HepG2 (cell line): ENCODE data around the gene RNF222. TPM values are rescaled to one million over a fixed set of nuclear protein-coding genes. Genes with fewer than 3 reads are reported as not detected.

Experiments used
- ATM ChIP-seq: fragments of 450-650 bp; IDR thresholded peaks from 2 replicates; pipeline ENCODE4 v1.7.1; 2017; ENCODE audit warnings: mild to moderate bottlenecking, borderline replicate concordance
- BHLHE40 ChIP-seq: IDR thresholded peaks from 2 replicates; pipeline ENCODE4 v1.6.1; 2011; ENCODE audit warnings: low read length, improper control_type of control experiment
- CREB1 ChIP-seq, 2 experiments: fragments of 450-650 bp in 1 of 2; IDR thresholded peaks; 2 replicates each; pipeline ENCODE4 v1.6.1; 2016 to 2017; ENCODE audit warnings: control low read depth in 1 of 2, mild to moderate bottlenecking in 1 of 2, missing compliant biosample characterization in 1 of 2, missing genetic modification characterization in 1 of 2
- E2F1 ChIP-seq: sonication (generic); formaldehyde crosslinking; IDR thresholded peaks from 2 replicates; pipeline ENCODE4 v1.5.0; 2020; ENCODE audit warnings: missing genetic modification reagents
- FOXM1 ChIP-seq: sonication (generic); formaldehyde crosslinking; IDR thresholded peaks from 2 replicates; pipeline ENCODE4 v1.5.0; 2020; ENCODE audit warnings: missing genetic modification reagents
- GTF2F1 ChIP-seq: fragments of 150-350 bp; IDR thresholded peaks from 2 replicates; pipeline ENCODE4 v1.6.1; 2014; ENCODE audit warnings: low read length
- KLF16 ChIP-seq, 2 experiments: sonication (generic) in 1 of 2; formaldehyde crosslinking in 1 of 2; IDR thresholded peaks; 2 replicates each; pipeline versions ENCODE4 v1.6.1 to v1.8.0; 2016 to 2023; ENCODE audit warnings: missing genetic modification reagents in 2 of 2, missing compliant biosample characterization in 1 of 2
- MXI1 ChIP-seq: IDR thresholded peaks from 3 replicates; pipeline ENCODE4 v1.6.1; 2012; ENCODE audit warnings: low read depth, low read length, inconsistent platforms, borderline replicate concordance
- NFE2L2 ChIP-seq: fragments of 150-350 bp; IDR thresholded peaks from 2 replicates; pipeline ENCODE4 v1.6.1; 2014; ENCODE audit warnings: low read length
- PLRG1 ChIP-seq: fragments of 450-650 bp; conservative IDR thresholded peaks from 2 replicates; pipeline ENCODE4 v1.6.1; 2016
- SCMH1 ChIP-seq: sonication (generic); formaldehyde crosslinking; IDR thresholded peaks from 2 replicates; pipeline ENCODE4 v1.9.0; 2021; ENCODE audit warnings: missing genetic modification reagents, mild to moderate bottlenecking, borderline replicate concordance
- SIN3B ChIP-seq: fragments of 150-350 bp; IDR thresholded peaks from 2 replicates; pipeline ENCODE4 v1.6.1; 2014; ENCODE audit warnings: low read length
- USF2 ChIP-seq, 2 experiments: sonication (generic) in 1 of 2; formaldehyde crosslinking in 1 of 2; IDR thresholded peaks; 2 replicates each; pipeline versions ENCODE4 v1.5.1 to v1.6.1; 2011 to 2020; ENCODE audit warnings: borderline replicate concordance in 1 of 2, low read depth in 1 of 2, low read length in 1 of 2, mild to moderate bottlenecking in 1 of 2, missing genetic modification reagents in 1 of 2, moderate library complexity in 1 of 2
- ZNF335 ChIP-seq: sonication (generic); formaldehyde crosslinking; IDR thresholded peaks from 2 replicates; pipeline ENCODE4 v1.4.0; 2020; ENCODE audit warnings: missing genetic modification reagents
- ZNF549 ChIP-seq: sonication (generic); formaldehyde crosslinking; IDR thresholded peaks from 2 replicates; pipeline ENCODE4 v1.5.0; 2020; ENCODE audit warnings: missing genetic modification reagents
- ZNF782 ChIP-seq: sonication (generic); formaldehyde crosslinking; IDR thresholded peaks from 2 replicates; pipeline ENCODE4 v1.4.0; 2020; ENCODE audit warnings: missing genetic modification reagents, mild to moderate bottlenecking, borderline replicate concordance
- ZNF841 ChIP-seq: sonication (generic); formaldehyde crosslinking; IDR thresholded peaks from 2 replicates; pipeline ENCODE4 v1.8.1; 2023; ENCODE audit warnings: missing genetic modification reagents, borderline replicate concordance
- polyA plus RNA-seq, 8 experiments: library from polyadenylated mRNA; depleted of rRNA in 3 of 8; stranded (reverse) in 7 of 8; unstranded in 1 of 8; fragments of >200 nt; fragmentation: Illumina TruSeq in 4 of 8; extraction: Trizol in 4 of 8; gene quantifications; 2 replicates each; pipeline versions ENCODE4 v1.2.1 to v1.2.3, GENCODE V29; 2011 to 2016; ENCODE audit warnings: low read depth in 4 of 8, missing spikeins in 1 of 8, mixed read lengths in 1 of 8; ENCODE audit not compliant: insufficient read depth in 1 of 8
- total RNA-seq, 5 experiments: library from RNA; depleted of rRNA; stranded (reverse); fragments of >200 nt; fragmentation: Illumina TruSeq; extraction: Trizol; gene quantifications; 2 replicates each; pipeline ENCODE4 v1.2.3, GENCODE V29; 2016; ENCODE audit warnings: low read depth in 1 of 5
- TF ChIP-seq, protein P1 (sequence below): sonication (generic); formaldehyde crosslinking; IDR thresholded peaks from 2 replicates; pipeline ENCODE4 v1.5.0; 2020; ENCODE audit warnings: missing genetic modification reagents
- TF ChIP-seq, protein P2 (sequence below): sonication (generic); formaldehyde crosslinking; IDR thresholded peaks from 2 replicates; pipeline ENCODE4 v1.8.1; 2023; ENCODE audit warnings: missing genetic modification reagents, mild to moderate bottlenecking, borderline replicate concordance
- TF ChIP-seq, protein P3 (sequence below): sonication (generic); formaldehyde crosslinking; conservative IDR thresholded peaks from 2 replicates; pipeline ENCODE4 v1.8.1; 2023; ENCODE audit warnings: missing genetic modification reagents

Gene RNF222
- total and polyA plus RNA-seq, 2 of the 13 experiments (the other 11 are each of a cell fraction or from before 2014, with no cell fraction given) = not detected

- TF ChIP-seq, protein P1, sequence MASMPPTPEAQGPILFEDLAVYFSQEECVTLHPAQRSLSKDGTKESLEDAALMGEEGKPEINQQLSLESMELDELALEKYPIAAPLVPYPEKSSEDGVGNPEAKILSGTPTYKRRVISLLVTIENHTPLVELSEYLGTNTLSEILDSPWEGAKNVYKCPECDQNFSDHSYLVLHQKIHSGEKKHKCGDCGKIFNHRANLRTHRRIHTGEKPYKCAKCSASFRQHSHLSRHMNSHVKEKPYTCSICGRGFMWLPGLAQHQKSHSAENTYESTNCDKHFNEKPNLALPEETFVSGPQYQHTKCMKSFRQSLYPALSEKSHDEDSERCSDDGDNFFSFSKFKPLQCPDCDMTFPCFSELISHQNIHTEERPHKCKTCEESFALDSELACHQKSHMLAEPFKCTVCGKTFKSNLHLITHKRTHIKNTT (CRISPR knock-in tag) = no peak
- TF ChIP-seq CREB1 (IDR thresholded peaks at IDR 0.05) = no peak
- no peak for TF ChIP-seq CREB1 (CRISPR knock-in tag; IDR thresholded peaks at IDR 0.05)
- TF ChIP-seq KLF16 (CRISPR knock-in tag; IDR thresholded peaks at IDR 0.05) = peak in 1 of 2 experiments; percentile 63; a peak in 2 of 4 replicates
- no peak for TF ChIP-seq ZNF782 (CRISPR knock-in tag)
- no peak for TF ChIP-seq ZNF549 (CRISPR knock-in tag)
- no peak for TF ChIP-seq MXI1
- no peak for TF ChIP-seq GTF2F1
- no peak for TF ChIP-seq SIN3B
- no peak for TF ChIP-seq SCMH1 (CRISPR knock-in tag)
- no peak for TF ChIP-seq FOXM1
- TF ChIP-seq ZNF335 (CRISPR knock-in tag) = no peak
- TF ChIP-seq, protein P2, sequence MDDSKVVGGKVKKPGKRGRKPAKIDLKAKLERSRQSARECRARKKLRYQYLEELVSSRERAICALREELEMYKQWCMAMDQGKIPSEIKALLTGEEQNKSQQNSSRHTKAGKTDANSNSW (CRISPR knock-in tag) = no peak
- no peak for TF ChIP-seq USF2 (IDR thresholded peaks at IDR 0.05; ENCODE audit: low read depth, low read length)
- TF ChIP-seq USF2 (CRISPR knock-in tag; IDR thresholded peaks at IDR 0.05; ENCODE audit: borderline replicate concordance) = no peak
- no peak for TF ChIP-seq E2F1 (CRISPR knock-in tag)
- TF ChIP-seq BHLHE40 = no peak
- no peak for TF ChIP-seq NFE2L2
- no peak for TF ChIP-seq ATM
- TF ChIP-seq, protein P3, sequence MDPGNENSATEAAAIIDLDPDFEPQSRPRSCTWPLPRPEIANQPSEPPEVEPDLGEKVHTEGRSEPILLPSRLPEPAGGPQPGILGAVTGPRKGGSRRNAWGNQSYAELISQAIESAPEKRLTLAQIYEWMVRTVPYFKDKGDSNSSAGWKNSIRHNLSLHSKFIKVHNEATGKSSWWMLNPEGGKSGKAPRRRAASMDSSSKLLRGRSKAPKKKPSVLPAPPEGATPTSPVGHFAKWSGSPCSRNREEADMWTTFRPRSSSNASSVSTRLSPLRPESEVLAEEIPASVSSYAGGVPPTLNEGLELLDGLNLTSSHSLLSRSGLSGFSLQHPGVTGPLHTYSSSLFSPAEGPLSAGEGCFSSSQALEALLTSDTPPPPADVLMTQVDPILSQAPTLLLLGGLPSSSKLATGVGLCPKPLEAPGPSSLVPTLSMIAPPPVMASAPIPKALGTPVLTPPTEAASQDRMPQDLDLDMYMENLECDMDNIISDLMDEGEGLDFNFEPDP (CRISPR knock-in tag) = no peak
- TF ChIP-seq PLRG1 = no peak
- TF ChIP-seq ZNF841 (CRISPR knock-in tag) = no peak
Observed at GRCh38 chr17:8417806-8418205, 20.2 kb upstream of the RNF222 start (continued).
